Left ventricle myocardium inferior (tissue), 1 donor: ENCODE measurements around the gene HCCS. TPM values are rescaled to one million over a fixed set of nuclear protein-coding genes. Genes with fewer than 3 reads are reported as not detected.

Source experiments
- DNase-seq: peaks from one replicate; pipeline ENCODE4 v3.0.0-alpha.2; 2020
- H3K27ac ChIP-seq: fragments of 200-600 bp; replicated peaks from 2 replicates; pipeline ENCODE4 v1.8.0; 2021
- H3K27me3 ChIP-seq: fragments of 200-600 bp; 2 replicates; pipeline ENCODE4 v1.8.0; 2021; ENCODE audit warnings: low read depth
- H3K36me3 ChIP-seq: fragments of 200-600 bp; 2 replicates; pipeline ENCODE4 v1.8.0; 2021
- H3K4me1 ChIP-seq: fragments of 200-600 bp; 2 replicates; pipeline ENCODE4 v1.8.0; 2021
- H3K4me3 ChIP-seq: fragments of 200-600 bp; 2 replicates; pipeline ENCODE4 v1.8.0; 2021; ENCODE audit warnings: mild to moderate bottlenecking, moderate library complexity
- H3K9me3 ChIP-seq: fragments of 200-600 bp; replicated peaks from 2 replicates; pipeline ENCODE4 v1.8.0; 2021
- intact Hi-C: fragments of 100-400 bp; cut with micrococcal nuclease; formaldehyde crosslinking; loops from one replicate; pipeline ENCODE4 v1.11.0; 2022
- total RNA-seq: library from RNA; stranded (reverse); fragmentation: NEBNext Ultra II Directional; extraction: Animal tissue kit (Norgen Biotek cat#: 25700); gene quantifications from one replicate; pipeline ENCODE4 v1.2.1, GENCODE V29; 2021
- TF ChIP-seq, protein P1 (sequence below): fragments of 200-600 bp; IDR thresholded peaks from 2 replicates; pipeline ENCODE4 v1.8.0; 2021; ENCODE audit warnings: antibody characterized with exemption, mild to moderate bottlenecking, borderline replicate concordance
- donor health status: DM: no; HTN: yes; CAD: no; lungs with severe emphysema.

HCCS gene
- total RNA-seq, 1 donor from 2014 or later, result 60.9 TPM

- intact Hi-C loops, result no loop called here
- peak overlapping the region; percentile 60 for H3K27ac ChIP-seq
- TF ChIP-seq, protein P1, sequence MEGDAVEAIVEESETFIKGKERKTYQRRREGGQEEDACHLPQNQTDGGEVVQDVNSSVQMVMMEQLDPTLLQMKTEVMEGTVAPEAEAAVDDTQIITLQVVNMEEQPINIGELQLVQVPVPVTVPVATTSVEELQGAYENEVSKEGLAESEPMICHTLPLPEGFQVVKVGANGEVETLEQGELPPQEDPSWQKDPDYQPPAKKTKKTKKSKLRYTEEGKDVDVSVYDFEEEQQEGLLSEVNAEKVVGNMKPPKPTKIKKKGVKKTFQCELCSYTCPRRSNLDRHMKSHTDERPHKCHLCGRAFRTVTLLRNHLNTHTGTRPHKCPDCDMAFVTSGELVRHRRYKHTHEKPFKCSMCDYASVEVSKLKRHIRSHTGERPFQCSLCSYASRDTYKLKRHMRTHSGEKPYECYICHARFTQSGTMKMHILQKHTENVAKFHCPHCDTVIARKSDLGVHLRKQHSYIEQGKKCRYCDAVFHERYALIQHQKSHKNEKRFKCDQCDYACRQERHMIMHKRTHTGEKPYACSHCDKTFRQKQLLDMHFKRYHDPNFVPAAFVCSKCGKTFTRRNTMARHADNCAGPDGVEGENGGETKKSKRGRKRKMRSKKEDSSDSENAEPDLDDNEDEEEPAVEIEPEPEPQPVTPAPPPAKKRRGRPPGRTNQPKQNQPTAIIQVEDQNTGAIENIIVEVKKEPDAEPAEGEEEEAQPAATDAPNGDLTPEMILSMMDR, result no peak
- H3K27me3 ChIP-seq, result no peaks in the 10 kb centered on the region
- no peak for DNase-seq
- no peaks in the 10 kb centered on the region for H3K4me1 ChIP-seq
- no peak overlapping the region for H3K4me3 ChIP-seq
- H3K9me3 ChIP-seq, result no peaks in the 10 kb centered on the region
- H3K36me3 ChIP-seq, result no peaks in the 10 kb centered on the region
Measured at GRCh38 chrX:11171956-11172355, 60.8 kb downstream of the HCCS start.

DNA sequence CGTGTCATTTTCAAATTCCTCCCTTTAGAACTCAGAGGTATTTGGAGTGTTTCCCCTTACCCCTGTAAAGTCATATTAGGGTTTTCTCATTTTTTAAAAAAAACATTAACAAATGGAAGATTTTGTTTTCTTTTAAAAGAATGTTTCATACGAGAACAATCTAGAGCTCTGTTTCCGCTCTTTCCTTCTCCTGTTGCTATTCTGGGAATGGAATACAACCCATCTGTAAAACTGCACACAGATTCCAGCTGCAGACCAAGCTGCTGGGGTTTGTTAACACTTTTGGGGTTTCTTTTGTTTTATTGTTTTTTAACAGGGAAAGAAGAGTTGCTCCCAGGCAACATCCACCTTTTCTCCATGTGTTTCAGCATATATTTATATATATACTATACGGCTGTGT is 61.3 kb downstream of the HCCS start:
- H3K27ac ChIP-seq, result peak overlapping the region; percentile 60
- intact Hi-C loops, result no loop called here
- H3K4me3 ChIP-seq, result no peak overlapping the region
- H3K36me3 ChIP-seq, result no peaks in the 10 kb centered on the region
- DNase-seq, result no peak
- no peaks in the 10 kb centered on the region for H3K4me1 ChIP-seq
- TF ChIP-seq, protein P1, result no peak
- no peaks in the 10 kb centered on the region for H3K9me3 ChIP-seq
- no peaks in the 10 kb centered on the region for H3K27me3 ChIP-seq

Other genes with a start within 250 kb of the HCCS start
- not detected for gene AMELX, start 182.1 kb downstream of the HCCS start, total RNA-seq